HG02885 (cell line): Measurements from ENCODE around the gene HAS3.

Experiments
- ATAC-seq: cut with Tn5 transposase; IDR thresholded peaks from one replicate; pipeline ENCODE4 v1.9.1; 2021; ENCODE audit warnings: mild to moderate bottlenecking; ENCODE audit not compliant: unreplicated experiment, poor library complexity

Gene HAS3

GRCh38 chr16:69089091-69089910 lies 16.2 kb upstream of the HAS3 start:
- no peak for ATAC-seq

DNA sequence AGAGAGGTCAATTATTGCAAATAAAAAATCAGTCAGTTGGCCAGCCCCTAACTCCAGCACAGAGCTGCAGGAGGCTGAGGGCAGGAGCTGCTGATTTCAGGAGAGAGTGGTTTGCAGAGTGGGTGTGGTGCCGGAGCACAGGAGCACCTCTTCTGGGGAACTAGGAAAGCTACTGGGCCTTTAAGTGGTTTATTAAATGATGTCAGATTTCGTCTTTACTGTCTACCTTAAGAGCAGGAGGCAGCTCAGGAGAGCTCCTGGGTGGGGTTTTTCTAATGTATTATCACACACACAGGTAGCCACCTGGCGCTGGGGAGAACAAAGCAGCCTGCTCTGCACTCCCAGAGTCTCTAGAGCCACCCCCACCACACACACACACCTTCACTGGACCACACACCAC lies 11.5 kb upstream of the HAS3 start:
- no peak for ATAC-seq

GRCh38 chr16:69094501-69094900 lies 11.0 kb upstream of the HAS3 start:
- ATAC-seq: no peak

- ATAC-seq: no peak
These were observed 10.3 kb upstream of the HAS3 start for GRCh38 chr16:69095193-69095592.

GRCh38 chr16:69100071-69100691 lies 5.3 kb upstream of the HAS3 start:
- ATAC-seq: no peak

GRCh38 chr16:69106491-69107315 lies 1.2 kb downstream of the HAS3 start:
- ATAC-seq: no peak

DNA sequence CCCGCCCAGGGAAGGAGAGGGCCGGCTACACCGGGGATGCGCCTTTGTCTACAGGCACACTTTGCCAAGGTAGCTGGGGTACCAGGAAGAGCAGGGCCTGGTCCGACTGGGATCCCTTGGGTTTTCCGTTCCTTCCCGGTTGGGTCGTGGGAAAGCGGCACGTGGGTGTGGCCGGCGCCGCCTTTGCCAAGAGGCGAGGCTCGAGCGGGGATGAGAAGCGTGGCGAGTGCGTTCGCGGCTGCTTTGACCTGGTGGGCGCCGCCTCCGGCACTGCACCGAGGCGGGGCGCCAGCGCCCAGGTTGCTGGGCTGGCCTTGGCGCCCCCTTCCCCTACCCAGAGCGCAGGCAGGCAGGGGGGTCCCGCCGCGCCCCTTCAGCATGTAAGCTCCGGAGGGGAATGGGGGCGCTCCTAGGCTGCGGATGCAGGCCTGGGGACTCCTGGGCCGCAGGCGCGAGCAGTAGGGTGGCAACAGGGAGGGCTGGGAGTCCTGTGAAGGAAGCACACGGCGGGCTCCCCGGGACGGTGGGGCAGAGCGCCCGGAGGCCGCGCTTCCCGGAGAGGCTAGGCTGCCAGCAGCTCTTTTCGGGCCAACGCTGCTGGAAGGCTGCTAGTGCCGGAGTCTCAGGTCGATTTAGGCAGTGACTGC lies 2.0 kb downstream of the HAS3 start:
- ATAC-seq: no peak

GRCh38 chr16:69108064-69108904 lies 2.8 kb downstream of the HAS3 start:
- ATAC-seq: no peak

DNA sequence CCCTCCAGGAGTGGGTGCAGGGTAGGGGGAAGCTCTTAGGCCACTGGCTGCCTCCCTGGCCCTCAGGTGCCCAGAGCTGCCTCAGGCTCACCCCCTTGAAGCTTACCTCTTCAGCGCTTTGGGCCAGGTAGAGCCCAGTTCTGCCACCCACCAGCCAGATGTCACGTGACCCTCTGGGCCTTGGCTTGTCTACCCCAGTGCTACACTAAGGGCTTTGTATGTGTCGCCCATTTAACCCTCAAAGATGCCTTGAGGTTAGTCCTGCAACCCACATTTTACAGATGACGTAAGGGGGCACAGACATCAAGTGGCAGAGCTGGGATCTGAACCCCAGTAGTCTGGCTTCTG lies 3.4 kb downstream of the HAS3 start:
- ATAC-seq: no peak

- ATAC-seq: no peak
These were observed 4.2 kb downstream of the HAS3 start for GRCh38 chr16:69109486-69110270.

- no peak for ATAC-seq
These were observed 5.0 kb downstream of the HAS3 start for GRCh38 chr16:69110406-69110805.

DNA sequence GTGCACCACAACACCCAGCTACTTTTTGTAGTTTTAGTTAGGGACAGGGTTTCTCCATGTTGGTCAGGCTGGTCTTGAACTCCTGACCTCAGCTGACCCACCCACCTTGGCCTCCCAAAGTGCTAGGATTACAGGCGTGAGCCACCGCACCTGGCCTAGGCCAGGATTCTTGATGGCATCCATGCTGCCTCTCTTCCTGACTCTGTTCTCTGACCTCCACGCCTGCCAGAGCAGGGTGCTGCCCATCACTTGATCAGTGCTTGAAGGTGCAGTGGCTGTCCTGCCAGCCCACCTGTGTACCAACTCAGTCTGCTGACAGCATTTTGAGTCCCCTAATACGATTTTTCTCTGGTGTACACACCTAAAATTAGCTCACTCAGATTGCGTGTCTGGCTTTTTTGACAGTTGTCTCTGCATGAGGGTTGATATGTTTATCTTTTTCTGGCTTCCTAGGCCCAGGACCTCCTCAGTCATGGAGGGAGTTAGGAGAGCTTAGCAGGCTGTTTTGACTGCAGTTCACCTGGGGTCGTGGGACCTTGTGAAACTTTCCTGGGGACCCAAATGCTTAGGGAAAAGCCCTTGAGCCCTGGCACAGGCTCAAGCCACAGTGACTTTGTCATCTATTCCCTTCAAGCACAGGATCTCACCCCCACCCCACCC lies 5.9 kb downstream of the HAS3 start:
- ATAC-seq: no peak

GRCh38 chr16:69111876-69112230 lies 6.4 kb downstream of the HAS3 start:
- no peak for ATAC-seq

DNA sequence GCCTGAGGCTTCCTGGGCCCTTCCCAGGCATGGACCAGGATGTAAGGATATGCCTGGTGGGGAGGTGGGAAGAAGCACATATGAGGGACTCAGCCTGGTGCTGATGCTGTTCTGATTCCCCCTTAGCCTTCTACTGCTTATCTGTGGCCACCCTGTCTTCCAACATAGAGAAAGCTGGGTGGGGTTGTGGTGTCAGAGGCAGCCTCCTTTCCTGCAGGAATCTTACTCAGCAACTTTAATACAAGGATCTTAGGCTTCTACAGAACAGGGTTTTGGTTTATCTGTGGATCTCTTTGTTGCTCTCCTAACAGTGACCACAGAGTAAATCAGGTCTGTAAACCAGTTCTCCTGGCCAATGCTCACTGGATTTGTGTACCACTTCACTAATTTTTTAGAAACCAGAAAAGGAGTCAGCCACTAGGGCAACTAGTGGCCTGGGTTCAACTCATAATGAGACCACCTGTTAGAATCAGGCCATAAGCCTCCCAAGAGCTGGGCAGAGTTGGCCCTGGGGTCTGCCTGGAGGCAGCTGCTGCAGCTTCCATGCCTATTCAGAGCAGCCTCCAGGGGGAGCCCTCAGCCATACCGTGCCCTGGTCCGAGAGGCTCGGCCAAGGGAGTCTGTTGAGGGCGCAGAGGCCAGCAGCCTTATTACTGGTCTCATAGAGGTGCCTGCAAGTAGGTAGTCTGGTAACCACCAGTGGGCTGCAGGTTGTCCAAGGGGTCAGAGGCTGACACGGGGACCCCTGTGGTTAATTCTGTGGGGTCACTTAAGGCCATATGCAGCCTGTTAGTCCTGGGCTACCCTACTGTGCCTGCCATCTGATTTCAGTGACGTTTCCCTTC lies 7.1 kb downstream of the HAS3 start:
- ATAC-seq: no peak

DNA sequence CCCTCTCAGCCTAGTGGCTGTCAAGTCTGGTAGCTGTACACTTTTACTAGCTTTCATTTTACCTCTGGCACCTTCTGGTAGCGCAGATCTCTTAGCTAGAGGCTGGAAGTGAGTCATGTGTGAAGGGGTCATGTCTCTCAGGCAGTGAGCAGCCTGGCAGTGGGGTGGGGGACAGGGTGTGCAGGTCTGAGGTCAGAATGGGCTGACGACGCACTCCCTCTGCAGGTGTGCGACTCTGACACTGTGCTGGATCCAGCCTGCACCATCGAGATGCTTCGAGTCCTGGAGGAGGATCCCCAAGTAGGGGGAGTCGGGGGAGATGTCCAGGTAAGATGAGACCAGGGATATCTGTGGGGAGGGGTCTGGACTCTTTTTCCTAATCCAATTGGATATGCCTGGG lies 7.8 kb downstream of the HAS3 start:
- no peak for ATAC-seq

GRCh38 chr16:69114346-69114975 lies 9.0 kb downstream of the HAS3 start:
- no peak for ATAC-seq

DNA sequence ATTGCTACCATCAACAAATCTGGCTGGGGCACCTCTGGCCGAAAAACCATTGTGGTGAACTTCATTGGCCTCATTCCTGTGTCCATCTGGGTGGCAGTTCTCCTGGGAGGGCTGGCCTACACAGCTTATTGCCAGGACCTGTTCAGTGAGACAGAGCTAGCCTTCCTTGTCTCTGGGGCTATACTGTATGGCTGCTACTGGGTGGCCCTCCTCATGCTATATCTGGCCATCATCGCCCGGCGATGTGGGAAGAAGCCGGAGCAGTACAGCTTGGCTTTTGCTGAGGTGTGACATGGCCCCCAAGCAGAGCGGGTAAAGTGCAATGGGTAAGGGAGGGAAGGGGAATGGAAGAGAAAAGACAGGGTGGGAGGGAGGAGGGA lies 9.5 kb downstream of the HAS3 start:
- ATAC-seq: no peak
